Endodermal cell (in vitro differentiated cells): ENCODE measurements around the gene PPP2R2B. TPM values are rescaled to one million over a fixed set of nuclear protein-coding genes. Genes with fewer than 3 reads are reported as not detected.

ENCODE experiments used
- DNase-seq: peaks from one replicate; pipeline ENCODE4 v3.0.0-alpha.2; 2017
- H3K27ac ChIP-seq: 2 replicates; pipeline ENCODE4 v1.5.1; 2013; ENCODE audit warnings: mild to moderate bottlenecking, low read depth, low read length, moderate library complexity
- H3K27me3 ChIP-seq: 2 replicates; pipeline ENCODE4 v1.6.1; 2013; ENCODE audit warnings: mild to moderate bottlenecking, low read length, moderate library complexity; ENCODE audit not compliant: insufficient read depth, control insufficient read depth, poor library complexity, severe bottlenecking
- H3K36me3 ChIP-seq: 2 replicates; pipeline ENCODE4 v1.7.0; 2013; ENCODE audit warnings: mild to moderate bottlenecking, low read length, moderate library complexity; ENCODE audit not compliant: control insufficient read depth, insufficient read depth
- H3K4me1 ChIP-seq: one replicate; pipeline ENCODE4 v1.7.0; 2013; ENCODE audit warnings: low read length; ENCODE audit not compliant: control insufficient read depth, insufficient read depth
- H3K4me3 ChIP-seq: 2 replicates; pipeline ENCODE4 v1.5.1; 2013; ENCODE audit warnings: mild to moderate bottlenecking, low read length, moderate library complexity
- H3K9ac ChIP-seq: 2 replicates; pipeline ENCODE4 v1.6.1; 2013; ENCODE audit warnings: mild to moderate bottlenecking, low read length, moderate library complexity; ENCODE audit not compliant: poor library complexity, severe bottlenecking; ENCODE audit errors: extremely low read depth
- H3K9me3 ChIP-seq: 2 replicates; pipeline ENCODE4 v1.6.1; 2013; ENCODE audit warnings: mild to moderate bottlenecking, low read length, moderate library complexity; ENCODE audit not compliant: control insufficient read depth
- H3K27ac Mint-ChIP-seq: 2 replicates; pipeline ENCODE4 v1.8.0; 2020; ENCODE audit warnings: mixed read lengths
- H3K27me3 Mint-ChIP-seq: 2 replicates; pipeline ENCODE4 v1.8.0; 2021; ENCODE audit warnings: mild to moderate bottlenecking, mixed read lengths; ENCODE audit not compliant: insufficient read depth
- H3K36me3 Mint-ChIP-seq: 2 replicates; pipeline ENCODE4 v1.8.0; 2020; ENCODE audit warnings: low read depth, mixed read lengths
- H3K4me1 Mint-ChIP-seq: 2 replicates; pipeline ENCODE4 v1.8.0; 2020; ENCODE audit warnings: mixed read lengths
- H3K4me3 Mint-ChIP-seq: 2 replicates; pipeline ENCODE4 v1.8.0; 2020; ENCODE audit warnings: mild to moderate bottlenecking, moderate library complexity, mixed read lengths
- H3K9me3 Mint-ChIP-seq: 2 replicates; pipeline ENCODE4 v1.8.0; 2020; ENCODE audit warnings: mild to moderate bottlenecking, mixed read lengths
- CTCF ChIP-seq: fragments of 200-600 bp; sonication (generic); conservative IDR thresholded peaks from 2 replicates; pipeline ENCODE4 v1.5.0; 2021; ENCODE audit warnings: antibody characterized with exemption, mild to moderate bottlenecking
- whole genome bisulfite sequencing, 2 experiments: methylation state at CpG; one replicate each; pipeline versions ENCODE4 v1.1.5 to v1.1.7; 2013; ENCODE audit warnings: missing lambda C conversion rate in 2 of 2, mixed read lengths in 1 of 2; ENCODE audit not compliant: insufficient coverage in 1 of 2, insufficient read length in 1 of 2; 5-methylcytosine and 5-hydroxymethylcytosine counted together
- total RNA-seq, 2 donors: library from RNA; stranded (reverse); fragmentation: NEBNext Ultra II Directional in 1 of 2; extraction: Animal tissue kit (Norgen Biotek cat#: 25700) in 1 of 2; gene quantifications; 2 replicates in 1 of 2; 3 replicates in 1 of 2; pipeline ENCODE4 v1.2.1, GENCODE V29; 2021

The PPP2R2B gene
- total RNA-seq, 2 donors from 2014 or later, result 3.3 to 8.0 TPM

GRCh38 chr5:146751781-146752401 lies 126.7 kb downstream of the PPP2R2B start:
- Mint-ChIP-seq H3K27me3 (no peaks in the 10 kb centered on the region), H3K4me1 (peaks cover 9% of the 10 kb centered on the region), H3K4me3 (no peak overlapping the region), H3K9me3 (peaks cover 16% of the 10 kb centered on the region), H3K27ac (peak overlapping the region; percentile 31), H3K36me3 (peaks cover 3% of the 10 kb centered on the region)
- Histone ChIP-seq H3K27ac (no peak overlapping the region), H3K4me1 (peaks cover 5% of the 10 kb centered on the region), H3K9me3 (peaks cover 11% of the 10 kb centered on the region), H3K9ac (no peak overlapping the region), H3K4me3 (no peak overlapping the region), H3K27me3 (no peaks in the 10 kb centered on the region), H3K36me3 (no peaks in the 10 kb centered on the region)
- no peak for TF ChIP-seq CTCF
- WGBS, 2 experiments, result 90 to 92% methylated on average over 2 to 3 of the region's 3 CpGs
- DNase-seq, result no peak

- H3K36me3 Mint-ChIP-seq, result peaks cover 3% of the 10 kb centered on the region
- H3K27me3 Mint-ChIP-seq, result no peaks in the 10 kb centered on the region
- no peak overlapping the region for H3K27ac Mint-ChIP-seq
These were observed 127.5 kb downstream of the PPP2R2B start for GRCh38 chr5:146751054-146751453.

GRCh38 chr5:146748533-146748932 lies 130.0 kb downstream of the PPP2R2B start:
- no peak overlapping the region for H3K4me3 ChIP-seq
- H3K36me3 ChIP-seq, result no peaks in the 10 kb centered on the region
- H3K27ac Mint-ChIP-seq, result no peak overlapping the region
- no peak for DNase-seq
- WGBS, 2 experiments, result 100% methylated on average over 1 of the region's 1 CpG; no CpG with 5 or more reads in 1 of the 2 experiments
- peaks cover 16% of the 10 kb centered on the region for H3K9me3 Mint-ChIP-seq
- TF ChIP-seq CTCF, result no peak
- H3K4me1 Mint-ChIP-seq, result peaks cover 11% of the 10 kb centered on the region
- H3K4me1 ChIP-seq, result peaks cover 5% of the 10 kb centered on the region
- no peaks in the 10 kb centered on the region for H3K27me3 ChIP-seq
- H3K9ac ChIP-seq, result no peak overlapping the region
- no peak overlapping the region for H3K27ac ChIP-seq
- H3K36me3 Mint-ChIP-seq, result peaks cover 3% of the 10 kb centered on the region
- H3K9me3 ChIP-seq, result peaks cover 11% of the 10 kb centered on the region
- H3K27me3 Mint-ChIP-seq, result no peaks in the 10 kb centered on the region
- no peak overlapping the region for H3K4me3 Mint-ChIP-seq

More at GRCh38 chr5:146751054-146751453, 127.5 kb downstream of the PPP2R2B start:
- 98 to 100% methylated on average over 3 of the region's 3 CpGs for WGBS, 2 experiments
- H3K27ac ChIP-seq, result no peak overlapping the region
- peaks cover 11% of the 10 kb centered on the region for H3K9me3 ChIP-seq
- Mint-ChIP-seq H3K4me3 (no peak overlapping the region), H3K4me1 (peaks cover 6% of the 10 kb centered on the region), H3K9me3 (peaks cover 16% of the 10 kb centered on the region)
- H3K9ac ChIP-seq, result no peak overlapping the region
- no peaks in the 10 kb centered on the region for H3K27me3 ChIP-seq
- no peaks in the 10 kb centered on the region for H3K4me1 ChIP-seq
- no peak overlapping the region for H3K4me3 ChIP-seq
- no peak for DNase-seq
- no peaks in the 10 kb centered on the region for H3K36me3 ChIP-seq
- TF ChIP-seq CTCF, result no peak
